ENCODE measurements around the gene ACSL1. TPM values are rescaled to one million over a fixed set of nuclear protein-coding genes. Genes with fewer than 3 reads are reported as not detected.

The ACSL1 gene
- total and polyA plus RNA-seq, 2 experiments from 2014 or later = 15.4 to 16.8 TPM

- 55 to 70% methylated on average over 1 of the region's 1 CpG for WGBS, 2 experiments (ENCODE audit: low coverage in 1 of 2, low lambda C conversion rate in 2 of 2, missing lambda C conversion rate in 2 of 2)
- no peak overlapping the region for H3K27ac ChIP-seq
- peaks cover 4% of the 10 kb centered on the region for H3K79me2 ChIP-seq (ENCODE audit: insufficient read depth)
Measured at GRCh38 chr4:184808713-184809050, 17.1 kb downstream of the ACSL1 start.

GRCh38 chr4:184807797-184808712 lies 17.7 kb downstream of the ACSL1 start:
- Histone ChIP-seq H3K4me3 (no peak overlapping the region), H3K79me2 (ENCODE audit: insufficient read depth) (peaks cover 4% of the 10 kb centered on the region), H3K27me3 (replicated peaks; ENCODE audit: insufficient read depth) (no peaks in the 10 kb centered on the region), H3K36me3 (ENCODE audit: low read depth) (no peaks in the 10 kb centered on the region), H2AFZ (no peak overlapping the region), H3K9ac (no peak overlapping the region), H3K4me1 (ENCODE audit: insufficient read depth) (peaks cover 12% of the 10 kb centered on the region; the same call in 1 of the 2 replicates), H3K9me2 (ENCODE audit: insufficient read depth) (no peaks in the 10 kb centered on the region), H3K9me3 (ENCODE audit: low read depth) (no peaks in the 10 kb centered on the region), H4K20me1 (ENCODE audit: insufficient read depth) (no peaks in the 10 kb centered on the region), H3F3A (ENCODE audit: insufficient read depth) (no peaks in the 10 kb centered on the region), H3K4me2 (ENCODE audit: unreplicated experiment) (no peak overlapping the region), H3K27ac (no peak overlapping the region)
- TF ChIP-seq EZH2 (IDR thresholded peaks at IDR 0.05; ENCODE audit: insufficient read depth, poor library complexity, severe bottlenecking) (no peak), EZH2phosphoT487 (IDR thresholded peaks at IDR 0.05; ENCODE audit: insufficient read depth, low read depth) (no peak)
- in situ Hi-C loops (cut with MboI) = no loop called here
- 44 to 52% methylated on average over 9 of the region's 9 CpGs for WGBS, 2 experiments (ENCODE audit: low coverage in 1 of 2, low lambda C conversion rate in 2 of 2, missing lambda C conversion rate in 2 of 2)
- DNase-seq = peak; percentile 61

More at GRCh38 chr4:184808713-184809050, 17.1 kb downstream of the ACSL1 start:
- Histone ChIP-seq H3K27me3 (replicated peaks; ENCODE audit: insufficient read depth) (no peaks in the 10 kb centered on the region), H4K20me1 (ENCODE audit: insufficient read depth) (no peaks in the 10 kb centered on the region), H2AFZ (no peak overlapping the region), H3K9ac (no peak overlapping the region), H3F3A (ENCODE audit: insufficient read depth) (no peaks in the 10 kb centered on the region), H3K9me2 (ENCODE audit: insufficient read depth) (no peaks in the 10 kb centered on the region), H3K9me3 (ENCODE audit: low read depth) (no peaks in the 10 kb centered on the region), H3K4me2 (ENCODE audit: unreplicated experiment) (no peak overlapping the region), H3K36me3 (ENCODE audit: low read depth) (no peaks in the 10 kb centered on the region), H3K4me3 (no peak overlapping the region), H3K4me1 (ENCODE audit: insufficient read depth) (peaks cover 12% of the 10 kb centered on the region; the same call in 1 of the 2 replicates)
- in situ Hi-C loops (cut with MboI) = no loop called here
- peak; percentile 13 for DNase-seq
- TF ChIP-seq EZH2 (IDR thresholded peaks at IDR 0.05; ENCODE audit: insufficient read depth, poor library complexity, severe bottlenecking) = no peak
- TF ChIP-seq EZH2phosphoT487 (IDR thresholded peaks at IDR 0.05; ENCODE audit: insufficient read depth, low read depth) = no peak

- H3K4me2 ChIP-seq (ENCODE audit: unreplicated experiment) = no peak overlapping the region
- H3K9me2 ChIP-seq (ENCODE audit: insufficient read depth) = no peaks in the 10 kb centered on the region
- in situ Hi-C loops (cut with MboI) = no loop called here
- H3K79me2 ChIP-seq (ENCODE audit: insufficient read depth) = peaks cover 4% of the 10 kb centered on the region
- TF ChIP-seq EZH2 (IDR thresholded peaks at IDR 0.05; ENCODE audit: insufficient read depth, poor library complexity, severe bottlenecking) (no peak), EZH2phosphoT487 (IDR thresholded peaks at IDR 0.05; ENCODE audit: insufficient read depth, low read depth) (no peak)
- H3K27me3 ChIP-seq (replicated peaks; ENCODE audit: insufficient read depth) = no peaks in the 10 kb centered on the region
- no peak overlapping the region for H3K9ac ChIP-seq
- H3K4me1 ChIP-seq (ENCODE audit: insufficient read depth) = peaks cover 14% of the 10 kb centered on the region
- H3K36me3 ChIP-seq (ENCODE audit: low read depth) = no peaks in the 10 kb centered on the region
- DNase-seq = no peak
- H3K27ac ChIP-seq = no peak overlapping the region
- H3K4me3 ChIP-seq = no peak overlapping the region
- H4K20me1 ChIP-seq (ENCODE audit: insufficient read depth) = 0 out of 2 replicates have a peak, but pooled peaks cover 3% of the 10 kb centered on the region
- no peak overlapping the region for H2AFZ ChIP-seq
- no peaks in the 10 kb centered on the region for H3F3A ChIP-seq (ENCODE audit: insufficient read depth)
- no peaks in the 10 kb centered on the region for H3K9me3 ChIP-seq (ENCODE audit: low read depth)
- 92 to 95% methylated on average over 3 of the region's 3 CpGs for WGBS, 2 experiments (ENCODE audit: low coverage in 1 of 2, low lambda C conversion rate in 2 of 2, missing lambda C conversion rate in 2 of 2)
Measured at GRCh38 chr4:184807256-184807655, 18.5 kb downstream of the ACSL1 start.

GRCh38 chr4:184806711-184807110 lies 19.1 kb downstream of the ACSL1 start:
- no peak for TF ChIP-seq EZH2 (IDR thresholded peaks at IDR 0.05; ENCODE audit: insufficient read depth, poor library complexity, severe bottlenecking)
- TF ChIP-seq EZH2phosphoT487 (IDR thresholded peaks at IDR 0.05; ENCODE audit: insufficient read depth, low read depth) = no peak
- in situ Hi-C loops (cut with MboI) = no loop called here
- 97 to 100% methylated on average over 1 of the region's 1 CpG for WGBS, 2 experiments (ENCODE audit: low coverage in 1 of 2, low lambda C conversion rate in 2 of 2, missing lambda C conversion rate in 2 of 2)
- Histone ChIP-seq H3K36me3 (ENCODE audit: low read depth) (no peaks in the 10 kb centered on the region), H3K4me1 (ENCODE audit: insufficient read depth) (peaks cover 19% of the 10 kb centered on the region), H3F3A (ENCODE audit: insufficient read depth) (0 out of 2 replicates have a peak, but pooled peaks cover under 1% of the 10 kb centered on the region), H3K9ac (no peak overlapping the region), H3K9me2 (ENCODE audit: insufficient read depth) (no peaks in the 10 kb centered on the region), H3K27me3 (replicated peaks; ENCODE audit: insufficient read depth) (no peaks in the 10 kb centered on the region), H3K27ac (no peak overlapping the region), H4K20me1 (ENCODE audit: insufficient read depth) (0 out of 2 replicates have a peak, but pooled peaks cover 6% of the 10 kb centered on the region), H3K79me2 (ENCODE audit: insufficient read depth) (peaks cover 4% of the 10 kb centered on the region), H2AFZ (no peak overlapping the region), H3K9me3 (ENCODE audit: low read depth) (no peaks in the 10 kb centered on the region), H3K4me2 (ENCODE audit: unreplicated experiment) (no peak overlapping the region), H3K4me3 (no peak overlapping the region)
- DNase-seq = no peak
